Muscle of arm (tissue), 14 donors: ENCODE measurements around the gene USP13. TPM values are rescaled to one million over a fixed set of nuclear protein-coding genes. Genes with fewer than 3 reads are reported as not detected.
"Not testable (repeated sequence)": the region's sequence is repeated elsewhere in the genome, so short reads cannot be mapped to it uniquely, and the experiment has no call there.

Experiments
- DNase-seq: peaks from one replicate; pipeline ENCODE4 v3.0.0-alpha.2; 2013
- long read RNA-seq, 11 donors: transcript quantifications; one replicate each; lab custom pipeline, GENCODE V29; 2026
- polyA plus RNA-seq, 12 donors: library from polyadenylated mRNA; unstranded; fragments of 120-200 nt; gene quantifications; one replicate each; pipeline ENCODE4 v1.2.1, GENCODE V29; 2013; ENCODE audit not compliant: insufficient read length in 12 of 12

The USP13 gene, protein sequence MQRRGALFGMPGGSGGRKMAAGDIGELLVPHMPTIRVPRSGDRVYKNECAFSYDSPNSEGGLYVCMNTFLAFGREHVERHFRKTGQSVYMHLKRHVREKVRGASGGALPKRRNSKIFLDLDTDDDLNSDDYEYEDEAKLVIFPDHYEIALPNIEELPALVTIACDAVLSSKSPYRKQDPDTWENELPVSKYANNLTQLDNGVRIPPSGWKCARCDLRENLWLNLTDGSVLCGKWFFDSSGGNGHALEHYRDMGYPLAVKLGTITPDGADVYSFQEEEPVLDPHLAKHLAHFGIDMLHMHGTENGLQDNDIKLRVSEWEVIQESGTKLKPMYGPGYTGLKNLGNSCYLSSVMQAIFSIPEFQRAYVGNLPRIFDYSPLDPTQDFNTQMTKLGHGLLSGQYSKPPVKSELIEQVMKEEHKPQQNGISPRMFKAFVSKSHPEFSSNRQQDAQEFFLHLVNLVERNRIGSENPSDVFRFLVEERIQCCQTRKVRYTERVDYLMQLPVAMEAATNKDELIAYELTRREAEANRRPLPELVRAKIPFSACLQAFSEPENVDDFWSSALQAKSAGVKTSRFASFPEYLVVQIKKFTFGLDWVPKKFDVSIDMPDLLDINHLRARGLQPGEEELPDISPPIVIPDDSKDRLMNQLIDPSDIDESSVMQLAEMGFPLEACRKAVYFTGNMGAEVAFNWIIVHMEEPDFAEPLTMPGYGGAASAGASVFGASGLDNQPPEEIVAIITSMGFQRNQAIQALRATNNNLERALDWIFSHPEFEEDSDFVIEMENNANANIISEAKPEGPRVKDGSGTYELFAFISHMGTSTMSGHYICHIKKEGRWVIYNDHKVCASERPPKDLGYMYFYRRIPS
- polyA plus RNA-seq, result 10 to 100 TPM in 11 of 12 donors, not detected in 1; 22.9 to 59.8 (median 49.1) TPM
- long read RNA-seq, donor 1, result 0 reads
- long read RNA-seq, donor 2, full-length matches to known transcripts, result 7 of 7 reads
- long read RNA-seq, donor 2, partial matches to known transcripts, result 0 of 7 reads
- long read RNA-seq, donor 2, other reads (novel, unspliced or antisense), result 0 of 7 reads
- long read RNA-seq, donor 3, partial matches to known transcripts, result 8 of 8 reads
- long read RNA-seq, donor 3, other reads (novel, unspliced or antisense), result 0 of 8 reads
- long read RNA-seq, donor 4, full-length matches to known transcripts, result 2 of 2 reads
- long read RNA-seq, donor 4, partial matches to known transcripts, result 0 of 2 reads
- long read RNA-seq, donor 4, other reads (novel, unspliced or antisense), result 0 of 2 reads
- long read RNA-seq, donor 5, full-length matches to known transcripts, result 5 of 18 reads
- long read RNA-seq, donor 5, partial matches to known transcripts, result 13 of 18 reads
- long read RNA-seq, donor 5, other reads (novel, unspliced or antisense), result 0 of 18 reads
- long read RNA-seq, donor 6, full-length matches to known transcripts, result 2 of 2 reads
- long read RNA-seq, donor 6, partial matches to known transcripts, result 0 of 2 reads
- long read RNA-seq, donor 6, other reads (novel, unspliced or antisense), result 0 of 2 reads
- long read RNA-seq, donor 7, full-length matches to known transcripts, result 5 of 5 reads
- long read RNA-seq, donor 7, partial matches to known transcripts, result 0 of 5 reads
- long read RNA-seq, donor 7, other reads (novel, unspliced or antisense), result 0 of 5 reads
- long read RNA-seq, donor 8, full-length matches to known transcripts, result 5 of 18 reads
- long read RNA-seq, donor 8, partial matches to known transcripts, result 13 of 18 reads
- long read RNA-seq, donor 8, other reads (novel, unspliced or antisense), result 0 of 18 reads
- long read RNA-seq, donor 9, full-length matches to known transcripts, result 2 of 7 reads
- long read RNA-seq, donor 9, partial matches to known transcripts, result 5 of 7 reads
- long read RNA-seq, donor 9, other reads (novel, unspliced or antisense), result 0 of 7 reads
- long read RNA-seq, donor 10, full-length matches to known transcripts, result 7 of 20 reads
- long read RNA-seq, donor 10, partial matches to known transcripts, result 13 of 20 reads
- long read RNA-seq, donor 10, other reads (novel, unspliced or antisense), result 0 of 20 reads
- long read RNA-seq, donor 11, full-length matches to known transcripts, result 6 of 15 reads
- long read RNA-seq, donor 11, partial matches to known transcripts, result 9 of 15 reads
- long read RNA-seq, donor 11, other reads (novel, unspliced or antisense), result 0 of 15 reads

DNA sequence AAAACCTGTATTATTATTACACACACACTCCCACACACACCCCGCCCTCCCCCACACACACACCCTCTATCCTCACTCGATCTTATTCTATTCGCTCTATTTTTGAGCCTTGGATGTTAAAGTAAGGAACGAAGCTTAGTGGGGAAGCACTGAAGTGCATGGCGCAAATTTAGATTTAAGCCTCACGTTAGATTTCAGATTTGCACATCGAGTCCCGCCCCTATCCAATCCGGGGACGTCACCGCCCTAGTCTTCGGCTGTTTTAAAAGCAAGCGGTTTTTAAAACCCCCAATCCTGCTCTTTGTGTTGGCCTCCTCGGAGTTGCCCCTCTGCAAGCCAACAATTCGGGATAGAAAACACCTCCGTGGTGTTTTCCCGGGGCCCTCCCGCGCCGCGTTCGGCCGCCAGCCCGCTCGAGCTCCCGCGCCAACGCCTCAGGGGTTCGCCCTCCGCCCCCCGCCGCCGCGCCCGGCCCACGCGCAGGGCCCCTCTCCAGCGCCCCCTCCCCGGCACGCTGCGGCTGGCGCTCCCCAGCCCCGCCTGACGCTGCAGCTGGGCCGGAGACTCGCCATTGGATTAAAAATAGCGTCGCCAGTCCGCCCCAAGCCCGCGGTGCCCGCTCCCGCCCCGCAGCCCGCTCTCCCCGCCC lies at the start of gene USP13:
Gene USP13, plus strand, starts transcription at position 594 of the 649 bp plus-strand sequence. CDS start 186 bp downstream, outside the sequence.
- peak; percentile 78 for DNase-seq

DNA sequence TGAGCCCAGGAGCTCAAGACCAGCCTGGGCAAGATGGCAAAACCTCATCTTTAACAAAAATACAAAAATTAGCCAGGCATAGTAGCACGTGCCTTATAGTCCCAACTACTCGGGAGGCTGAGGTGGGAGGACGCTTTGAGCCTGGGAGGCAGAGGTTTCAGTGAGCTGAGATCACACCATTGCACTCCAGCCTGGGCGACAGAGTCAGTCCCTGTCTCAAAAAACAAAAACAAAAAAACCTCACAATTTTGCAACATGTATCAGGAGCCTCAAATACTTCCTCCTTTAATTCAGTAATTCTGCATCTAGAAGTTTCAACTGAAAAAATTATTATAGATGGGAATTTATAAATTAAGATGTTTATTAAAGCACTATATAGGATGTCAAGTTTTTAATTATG lies 49.5 kb upstream of the USP13 start:
- DNase-seq, result no peak

DNA sequence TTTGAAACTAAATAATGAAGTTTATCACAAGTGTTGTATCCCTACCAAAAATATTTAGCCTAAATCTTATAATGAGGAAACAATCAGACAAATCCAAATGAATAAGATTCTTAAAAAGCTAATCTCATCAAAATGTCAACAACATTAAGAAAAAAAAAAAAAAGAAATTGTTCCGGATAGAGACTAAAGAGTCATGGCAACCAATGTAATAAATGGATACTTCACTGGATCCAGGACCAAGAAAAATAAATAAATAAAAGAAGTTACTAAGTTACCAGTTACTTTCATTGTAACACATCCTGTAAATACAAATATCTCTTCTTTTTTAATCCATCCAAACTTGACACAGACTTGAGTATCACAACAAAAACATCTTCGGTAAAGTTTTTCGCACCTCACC lies 49.0 kb upstream of the USP13 start:
- DNase-seq, result no peak

DNA sequence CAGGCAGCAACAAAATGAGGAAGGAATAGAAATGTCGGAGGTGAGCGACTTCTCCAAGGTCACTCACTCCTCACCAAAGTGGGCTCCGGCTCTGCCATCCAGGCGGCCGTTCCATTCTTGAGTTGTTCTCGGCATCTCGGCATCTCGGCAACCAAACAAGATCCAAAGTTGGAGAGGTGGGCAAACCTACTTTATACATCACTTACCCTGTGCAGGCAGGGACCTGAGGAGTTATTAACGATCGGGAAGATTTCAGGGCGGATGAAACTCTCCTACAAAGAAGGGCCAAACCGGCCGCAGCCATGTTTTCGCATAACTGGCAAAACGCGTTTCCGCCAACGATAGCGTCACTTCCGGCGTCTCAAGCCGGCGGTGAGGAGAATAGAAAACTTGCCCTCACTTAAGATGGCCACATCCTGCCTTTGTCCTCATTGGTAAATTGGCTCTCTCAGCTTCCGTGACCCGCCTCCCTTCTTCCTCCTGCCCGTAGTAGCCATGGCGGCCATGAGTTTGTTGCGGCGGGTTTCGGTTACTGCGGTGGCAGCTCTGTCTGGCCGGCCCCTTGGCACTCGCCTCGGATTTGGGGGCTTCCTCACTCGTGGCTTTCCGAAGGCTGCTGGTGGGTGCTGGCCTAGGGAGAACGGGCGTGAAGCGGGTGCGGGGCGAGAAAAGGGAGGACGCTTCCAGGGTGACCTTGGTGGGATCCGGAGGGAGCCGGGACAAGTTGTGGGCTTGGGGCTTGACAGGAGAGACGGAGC lies 48.3 kb upstream of the USP13 start, which contains the start of the genes MRPL47 and NDUFB5:
Gene MRPL47, minus strand, starts transcription at position 318 of the 758 bp plus-strand sequence. Its CDS starts 14 bp downstream, at position 304.
Gene NDUFB5, plus strand, starts transcription at position 474 of the 758 bp plus-strand sequence. Its CDS starts 22 bp downstream, at position 496.
- peak; percentile 99 for DNase-seq

DNA sequence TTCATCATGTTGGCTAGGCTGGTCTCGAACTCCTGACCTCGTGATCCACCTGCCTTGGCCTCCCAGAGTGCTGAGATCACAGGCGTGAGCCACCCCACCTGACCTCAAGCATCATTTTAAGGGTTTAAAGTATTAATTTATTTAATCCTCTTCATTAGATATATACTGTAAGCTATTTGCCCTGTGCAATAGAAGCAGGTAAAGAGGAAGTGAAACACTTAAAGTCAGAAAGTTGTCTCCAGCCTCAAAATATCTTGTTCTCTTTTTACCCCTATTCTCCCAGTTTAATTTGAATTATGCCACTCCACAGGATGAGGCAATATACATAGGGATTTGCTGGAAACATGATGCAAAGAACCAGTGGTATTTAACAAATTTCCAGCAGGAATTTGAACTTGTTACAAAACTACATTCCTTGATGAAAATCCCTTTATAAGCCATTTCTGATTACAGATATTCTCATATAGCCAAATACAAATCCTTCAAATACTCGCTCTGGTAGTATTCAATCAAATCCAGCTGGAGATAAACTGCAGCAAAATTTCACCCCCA lies 46.2 kb upstream of the USP13 start:
- DNase-seq, result no peak

DNA sequence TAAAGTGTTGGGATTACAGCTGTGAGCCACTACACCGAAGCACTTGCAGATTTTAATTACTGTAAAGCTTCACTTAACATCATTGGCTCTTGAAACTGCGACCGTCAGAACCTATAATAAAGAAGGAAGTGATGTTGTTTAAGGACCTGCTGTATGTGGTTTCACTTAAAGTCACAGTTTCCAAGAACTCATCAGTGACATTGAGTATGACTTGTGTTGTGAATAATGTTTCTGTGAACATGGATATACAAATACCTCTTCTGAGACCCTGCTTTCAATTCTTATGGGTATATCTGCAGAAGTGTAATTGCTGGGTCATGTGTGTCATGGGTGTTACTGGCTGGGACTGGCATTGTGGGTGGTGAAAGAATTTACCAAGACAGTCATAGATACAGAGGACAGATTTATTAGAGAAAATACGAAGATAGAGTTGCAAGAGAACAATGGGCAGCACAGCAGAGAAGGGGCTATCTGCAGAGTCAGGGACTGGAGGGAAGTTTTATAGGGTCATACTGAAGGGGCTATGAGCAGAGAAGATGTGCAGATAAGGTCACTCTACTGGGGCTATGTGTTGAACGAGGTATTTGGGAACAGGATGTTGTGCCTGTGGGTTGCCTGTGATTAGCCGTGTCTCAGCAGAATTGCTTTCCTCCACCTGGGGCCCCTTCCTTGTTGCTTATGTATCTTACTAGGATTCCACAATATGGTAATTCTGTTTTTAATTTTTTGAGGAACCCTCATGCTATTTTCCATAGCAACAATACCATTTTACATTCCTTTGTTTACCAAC lies 43.7 kb upstream of the USP13 start:
- DNase-seq, result no peak

DNA sequence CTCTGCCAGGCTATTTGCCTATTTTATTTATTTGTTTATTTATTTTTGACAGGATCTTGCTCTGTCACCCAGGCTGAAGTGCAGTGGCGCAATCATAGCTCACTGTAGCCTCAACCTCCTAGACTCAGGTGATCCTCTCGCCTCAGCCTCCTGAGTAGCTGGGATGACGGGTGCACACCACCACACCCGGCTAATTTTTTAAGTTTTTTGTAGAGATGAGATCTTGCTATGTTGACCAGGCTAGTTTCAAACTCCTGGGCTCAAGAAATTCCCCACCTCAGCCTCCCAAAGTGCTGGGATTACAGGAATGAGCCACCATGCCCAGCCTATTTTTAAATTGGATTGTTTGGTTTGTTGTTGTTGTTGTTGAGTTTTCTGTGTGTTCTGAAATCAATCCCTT lies 42.8 kb upstream of the USP13 start:
- no peak for DNase-seq

DNA sequence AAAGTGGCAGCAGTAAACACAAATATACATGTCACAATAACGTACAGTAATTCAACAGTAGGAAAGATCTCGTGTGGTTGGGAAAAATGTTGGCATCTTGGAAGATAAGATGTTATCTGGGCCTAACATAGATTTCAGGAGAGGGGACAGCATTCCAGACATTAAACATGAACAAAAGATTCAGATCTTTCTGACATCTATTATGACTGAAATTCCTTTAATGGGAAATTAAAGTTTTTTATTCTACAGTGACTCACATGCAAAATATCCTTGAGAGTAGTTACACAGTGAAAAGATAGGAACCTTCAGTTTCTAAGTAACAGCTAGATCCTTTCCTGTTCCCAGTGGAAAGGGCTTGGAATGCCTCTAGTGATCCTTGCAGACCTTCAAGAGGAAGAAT lies 39.0 kb upstream of the USP13 start:
- DNase-seq, result no peak

DNA sequence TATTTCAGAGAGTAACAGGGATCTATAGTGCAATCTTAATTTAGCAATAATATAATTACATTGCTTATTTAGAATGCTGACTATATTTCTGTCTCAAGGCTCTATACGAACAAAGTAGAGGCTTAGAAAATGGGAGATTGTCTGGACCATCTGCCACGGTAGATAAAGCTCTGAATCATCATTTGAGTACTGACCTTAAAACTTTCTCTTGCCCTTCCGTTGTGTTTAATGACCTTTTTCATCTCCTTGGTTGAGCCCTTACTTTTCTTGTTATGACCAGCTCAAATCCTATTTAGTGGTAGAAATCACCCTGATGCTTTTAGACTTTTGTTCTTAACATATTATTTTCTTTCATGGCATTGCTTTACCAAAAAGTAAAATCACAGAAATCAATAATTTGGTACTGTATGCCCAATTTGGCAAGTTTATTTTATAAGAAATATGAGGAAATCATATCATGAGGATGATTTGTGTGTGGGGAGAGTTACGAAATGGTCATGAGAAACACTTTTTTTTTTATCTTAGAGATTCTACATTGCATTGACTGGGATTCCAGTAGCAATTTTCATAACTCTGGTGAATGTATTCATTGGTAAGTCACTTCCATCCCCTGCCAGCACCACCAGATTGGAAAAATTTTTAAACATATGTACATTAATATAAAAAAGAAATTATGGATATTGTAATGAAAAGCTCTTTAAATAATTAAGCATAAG lies 37.2 kb upstream of the USP13 start:
- no peak for DNase-seq

DNA sequence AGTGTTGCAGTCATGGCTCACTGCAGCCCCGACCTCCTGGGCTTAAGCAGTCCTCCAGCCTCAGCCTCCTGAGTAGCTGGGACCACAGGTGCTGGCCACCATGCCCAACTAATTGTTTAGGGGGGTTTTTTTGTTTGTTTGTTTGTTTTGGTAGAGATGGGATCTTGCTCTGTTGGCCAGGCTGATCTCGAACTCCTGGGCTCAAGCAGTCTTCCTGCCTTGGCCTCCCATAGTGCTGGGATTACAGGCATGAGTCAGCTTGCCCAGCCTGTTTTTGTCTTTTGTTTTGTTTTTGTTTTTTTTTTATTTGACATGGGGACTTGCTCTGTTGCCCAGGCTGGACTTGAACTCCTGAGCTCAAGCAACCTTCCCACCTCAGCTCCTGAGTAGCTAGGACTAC lies 30.8 kb upstream of the USP13 start:
- DNase-seq, result no peak

DNA sequence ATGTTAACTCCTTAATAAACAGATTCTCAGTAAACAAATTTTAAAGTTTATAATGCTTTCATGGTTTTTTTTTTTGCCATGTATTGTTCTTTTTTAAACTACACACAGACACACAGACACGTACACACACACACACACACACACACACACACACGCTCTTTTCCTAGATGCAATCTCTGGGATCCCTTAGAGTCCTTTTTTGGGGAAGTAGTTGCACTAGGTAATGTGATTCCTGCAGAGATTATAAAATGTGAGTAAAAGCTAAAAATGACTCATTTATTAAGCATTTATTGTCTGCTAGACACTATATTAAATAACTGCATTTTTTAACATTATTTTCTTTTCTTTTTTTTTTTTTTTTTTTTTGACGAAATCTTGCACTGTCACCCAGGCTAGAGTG lies 28.4 kb upstream of the USP13 start:
- DNase-seq, result no peak

DNA sequence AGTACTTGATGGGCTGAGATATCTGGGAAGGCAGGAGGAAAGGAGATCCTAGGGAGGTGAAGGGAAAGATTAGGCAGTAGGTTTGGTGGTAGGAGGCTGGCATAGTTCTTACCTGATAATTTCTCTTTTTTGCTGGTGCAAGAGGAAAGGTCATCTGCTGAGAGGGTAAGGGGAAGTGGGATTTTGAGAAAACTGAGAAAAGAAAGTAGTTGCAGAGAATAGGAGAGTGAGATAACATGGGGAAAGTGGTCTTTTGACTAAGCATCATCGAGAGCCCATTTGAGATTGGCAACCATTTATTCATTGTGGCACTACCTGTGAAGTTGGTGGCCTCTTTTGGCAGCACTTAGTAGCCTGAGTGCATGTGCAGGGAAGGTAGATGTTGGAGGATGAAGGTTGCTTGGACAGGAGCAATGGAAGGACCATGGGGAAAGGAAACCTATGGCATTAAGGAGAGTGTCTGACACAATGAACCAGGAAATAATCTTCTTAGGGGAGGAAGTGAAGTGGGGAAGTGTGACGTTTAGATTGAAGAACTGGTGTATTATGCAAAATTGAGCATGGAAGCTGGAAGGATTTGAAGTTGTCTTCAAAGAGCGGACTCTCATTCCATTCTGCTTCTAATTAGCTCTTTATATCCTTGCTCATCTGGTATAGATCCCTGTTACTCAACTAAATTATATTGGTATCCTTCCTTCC lies 21.9 kb upstream of the USP13 start:
- no peak for DNase-seq

DNA sequence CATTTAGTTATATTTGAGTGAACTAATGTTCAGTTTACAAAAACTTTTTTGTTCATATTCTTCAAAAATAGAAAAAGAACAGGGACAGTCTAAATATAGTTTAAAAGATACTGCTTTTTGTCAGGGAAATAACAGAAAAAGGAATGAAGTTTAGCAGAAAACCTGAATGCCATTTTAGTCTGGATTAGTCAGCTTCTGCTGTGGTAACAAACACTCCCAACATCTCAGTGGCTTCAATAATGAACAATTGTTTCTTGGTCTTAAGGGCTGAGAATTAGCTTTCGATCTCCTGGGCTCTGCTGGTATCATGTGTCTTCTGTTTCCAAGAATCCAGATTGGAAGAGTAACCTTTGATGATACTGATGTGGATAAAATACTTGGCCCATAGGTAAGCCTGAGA lies 12.4 kb upstream of the USP13 start:
- no peak for DNase-seq

DNA sequence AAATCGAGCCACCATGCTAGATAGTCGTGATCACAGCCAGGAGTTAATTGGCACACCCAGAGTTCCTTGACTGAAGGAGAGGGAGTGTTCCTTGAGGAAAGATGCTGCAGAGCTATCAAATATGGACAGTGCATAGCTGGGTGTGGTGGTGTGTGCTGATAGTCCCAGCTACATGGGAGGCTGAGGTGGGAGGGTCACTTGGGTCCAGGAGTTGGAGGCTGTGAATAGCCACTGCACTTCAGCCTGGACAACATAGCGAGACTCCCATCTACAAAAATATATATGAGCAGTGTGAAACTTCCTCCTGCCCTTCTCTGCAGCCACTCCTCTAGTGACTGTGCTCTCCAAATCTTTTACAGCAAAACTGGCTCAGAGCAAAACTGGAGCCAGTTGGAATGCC lies 10.0 kb upstream of the USP13 start:
- DNase-seq, result no peak

DNA sequence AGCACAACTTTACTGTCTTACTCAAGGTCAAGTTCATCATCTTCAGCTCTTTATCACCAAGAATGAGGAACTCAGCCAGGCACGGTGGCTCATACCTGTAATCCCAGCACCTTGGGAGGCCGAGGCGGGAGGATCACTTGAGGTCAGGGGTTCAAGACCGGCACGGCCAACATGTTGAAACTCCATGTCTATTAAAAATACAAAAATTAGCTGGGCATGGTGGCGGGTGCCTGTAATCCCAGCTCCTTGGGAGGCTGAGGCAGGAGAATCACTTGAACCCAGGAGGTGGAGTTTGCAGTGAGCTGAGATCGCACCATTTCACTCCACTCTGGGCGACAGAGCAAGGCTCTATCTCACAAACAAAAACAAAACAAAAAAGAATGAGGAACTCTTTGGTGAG lies 9.0 kb upstream of the USP13 start:
- DNase-seq, result not testable (repeated sequence)

DNA sequence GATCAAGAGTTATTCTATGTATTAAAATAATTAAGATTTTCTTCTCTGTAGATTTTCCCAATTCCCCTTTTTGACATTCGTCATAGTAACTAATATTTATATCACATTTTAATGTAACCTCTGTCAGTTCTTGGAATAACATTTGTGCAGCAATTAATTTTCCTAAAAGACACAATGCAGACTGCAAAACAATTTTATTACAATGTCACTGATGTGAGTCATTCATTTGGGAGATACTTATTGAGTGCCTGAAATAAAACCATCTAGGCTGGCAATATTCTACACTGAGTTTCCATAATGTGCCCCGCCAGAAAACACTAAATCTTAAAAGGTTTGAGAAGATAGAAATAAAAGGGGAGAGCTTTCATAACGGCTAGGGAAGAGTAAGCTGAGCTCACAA lies 6.7 kb upstream of the USP13 start:
- DNase-seq, result no peak
